Central memory CD4-positive, alpha-beta T cell (primary cell): ENCODE measurements around the gene TMEM40.
A peak's percentile ranks its signal among the peaks of the same experiment; 100 is the strongest.
"Not testable (repeated sequence)": the region's sequence is repeated elsewhere in the genome, so short reads cannot be mapped to it uniquely, and the experiment has no call there.

Source experiments
- DNase-seq: peaks from one replicate; pipeline ENCODE4 v3.0.0; 2022

The TMEM40 gene

DNA sequence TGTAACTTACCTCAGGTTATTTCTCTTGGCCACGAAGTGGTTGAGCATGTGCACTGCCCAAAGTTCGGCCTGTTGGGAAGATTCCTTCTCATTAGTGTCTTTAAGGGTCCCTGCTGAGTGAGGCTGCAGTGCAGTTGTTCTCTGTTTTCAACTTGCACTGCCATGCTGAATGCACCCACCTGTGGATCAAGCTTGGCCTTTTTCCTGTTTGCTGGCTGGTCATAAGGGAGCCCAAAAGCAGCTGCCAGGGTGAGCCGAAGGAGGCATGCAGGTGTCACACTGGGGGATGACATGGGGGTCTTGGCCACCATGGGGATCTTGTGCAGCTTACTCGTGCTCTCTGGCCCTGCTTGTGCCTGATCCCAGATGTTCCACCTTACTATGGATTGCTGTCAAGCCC lies 49.0 kb downstream of the TMEM40 start:
- DNase-seq = no peak

DNA sequence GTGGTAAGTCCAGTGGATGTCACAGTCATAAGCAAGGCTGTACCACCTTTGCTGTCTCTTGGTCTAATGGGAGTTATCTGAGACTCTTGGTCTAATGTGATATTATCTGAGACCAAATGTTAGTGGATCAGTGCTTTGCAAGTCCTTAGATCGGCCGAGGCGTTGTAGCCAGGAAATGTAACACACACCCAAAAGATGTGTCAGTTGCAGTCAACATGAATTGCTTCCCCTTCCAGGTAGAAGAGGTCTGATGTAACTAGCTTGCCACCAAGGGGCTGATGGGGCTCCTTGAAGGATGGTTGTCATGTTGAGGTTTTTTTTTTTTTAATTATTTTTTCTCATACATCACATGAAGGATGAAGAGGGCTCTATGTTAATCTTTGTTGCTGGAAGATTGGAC lies 49.7 kb downstream of the TMEM40 start:
- DNase-seq = no peak

DNA sequence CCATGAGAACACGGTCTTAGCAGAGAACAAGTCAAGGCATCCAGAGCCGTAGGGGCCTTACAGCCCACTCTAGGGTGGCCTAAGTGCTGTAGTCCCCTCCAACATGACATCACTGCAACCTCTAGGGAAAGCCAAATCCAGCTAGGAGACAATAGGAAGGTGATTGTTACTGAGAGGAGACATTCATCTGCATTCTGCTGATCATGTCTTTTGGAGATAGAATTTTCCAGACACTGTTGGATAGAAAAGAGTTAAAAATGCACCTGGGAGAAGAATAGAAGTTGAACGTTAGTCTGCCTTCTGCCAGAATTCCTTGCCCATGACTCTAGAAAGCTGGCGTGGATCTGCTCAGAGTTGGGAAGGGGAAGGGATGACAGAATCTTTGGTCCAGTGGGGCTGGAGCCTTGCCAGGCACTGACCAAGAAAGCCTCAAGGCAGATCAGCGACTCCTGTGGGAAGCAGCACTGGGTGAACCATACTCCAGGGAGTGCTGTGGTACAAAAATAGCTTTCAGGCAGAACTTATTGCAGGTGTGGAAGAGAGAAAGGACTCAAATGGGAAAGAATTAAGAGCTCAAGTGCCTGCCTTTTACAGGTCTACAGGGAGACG lies 50.4 kb downstream of the TMEM40 start:
- no peak for DNase-seq

DNA sequence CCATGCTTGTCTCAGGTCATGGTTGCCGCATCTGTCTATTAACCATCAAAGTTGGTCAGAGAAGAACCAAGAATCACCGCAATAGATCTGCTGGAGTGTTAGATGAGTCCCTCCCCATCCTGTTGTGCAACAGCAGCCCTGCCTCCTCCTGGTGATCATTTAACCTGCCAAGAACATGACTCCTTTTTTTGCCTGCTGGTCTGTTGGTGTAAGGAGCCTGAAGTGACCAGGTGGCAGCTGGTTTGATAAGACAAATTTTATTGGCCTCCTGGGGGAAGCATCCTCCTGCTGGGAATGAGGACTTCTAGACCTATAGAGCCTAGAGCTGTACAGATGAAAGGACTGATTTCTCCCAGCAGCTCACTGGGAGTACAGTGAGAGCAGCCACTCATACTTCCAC lies 51.6 kb downstream of the TMEM40 start:
- DNase-seq = no peak

DNA sequence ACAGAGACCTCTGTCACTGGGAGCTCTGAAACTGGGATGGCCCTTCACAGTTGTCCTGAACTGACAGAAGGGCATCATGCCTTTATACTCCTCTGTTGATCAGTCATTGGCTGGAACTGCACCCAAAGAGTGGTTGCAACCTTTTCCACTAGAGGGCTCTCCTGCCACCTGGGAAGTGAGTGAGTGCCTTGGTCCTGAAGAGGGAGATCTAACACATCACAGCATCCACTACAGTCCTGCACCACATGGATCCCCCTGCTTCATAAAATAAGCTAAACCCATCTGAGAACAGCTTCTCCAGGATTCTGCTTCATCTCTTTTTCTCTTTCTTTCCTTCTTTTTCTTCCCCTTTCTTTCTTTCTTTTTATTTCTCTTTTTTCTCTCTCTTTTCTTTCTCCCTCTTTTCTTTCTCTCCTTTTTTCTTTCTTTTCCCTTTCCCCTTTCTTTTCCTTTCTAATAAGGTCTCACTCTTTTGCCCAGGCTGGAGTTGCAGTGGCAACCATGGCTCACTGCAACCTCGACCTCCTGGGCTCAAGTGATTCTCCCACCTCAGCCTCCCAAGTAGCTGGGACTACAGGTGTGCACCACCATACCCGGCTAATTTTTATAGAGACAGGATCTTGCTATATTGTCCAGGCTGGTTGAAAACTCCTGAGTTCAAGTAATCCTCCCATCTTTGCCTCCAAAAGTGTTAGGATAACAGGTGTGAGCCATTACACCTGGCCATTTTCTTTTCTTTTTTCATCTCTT lies 52.4 kb downstream of the TMEM40 start:
- peak; percentile 50 for DNase-seq

DNA sequence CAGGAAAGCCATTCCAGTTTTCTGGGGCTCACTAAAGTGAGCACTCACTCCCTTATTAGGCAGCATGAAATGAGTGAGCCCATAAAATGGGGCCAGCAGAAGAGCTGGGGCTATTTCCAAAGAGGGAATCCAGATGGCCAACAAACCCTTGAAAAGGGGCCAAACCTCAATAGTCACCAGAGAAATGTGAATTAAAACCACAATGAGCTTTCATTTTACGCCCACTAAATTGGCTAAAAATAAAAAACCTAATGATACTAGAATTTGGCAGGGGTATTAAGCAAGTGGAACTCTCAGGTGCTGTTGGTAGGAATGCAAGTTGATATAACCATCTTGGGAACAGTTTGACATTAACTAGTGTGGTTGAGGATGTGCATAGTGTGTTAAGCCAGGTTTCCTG lies 53.1 kb downstream of the TMEM40 start:
- no peak for DNase-seq

DNA sequence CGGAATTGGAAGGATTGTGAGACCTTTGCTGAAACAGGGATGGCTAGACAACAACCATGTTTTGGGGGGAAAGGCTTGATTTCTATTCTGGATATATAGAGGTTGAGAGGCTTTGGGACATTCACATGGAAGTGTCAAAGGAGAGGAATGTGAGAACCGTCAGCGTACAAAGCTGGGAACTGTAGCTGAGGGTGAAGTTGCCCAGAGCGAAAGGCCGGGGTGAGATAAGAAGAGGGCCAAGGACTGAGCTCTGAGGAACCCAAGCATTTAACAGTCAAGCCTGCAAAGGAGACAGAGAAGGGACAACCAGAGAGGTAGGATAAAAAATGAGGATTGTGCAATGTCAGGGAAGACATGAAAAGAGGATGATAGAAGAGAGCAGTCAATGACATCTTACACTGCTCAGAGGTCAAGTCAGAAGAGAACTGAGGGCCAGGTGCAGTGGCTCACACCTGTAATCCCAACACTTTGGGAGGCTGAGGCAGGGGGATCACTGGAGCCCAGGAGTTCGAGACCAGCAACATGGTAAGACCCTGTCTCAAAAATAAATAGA lies 53.6 kb downstream of the TMEM40 start:
- no peak for DNase-seq

DNA sequence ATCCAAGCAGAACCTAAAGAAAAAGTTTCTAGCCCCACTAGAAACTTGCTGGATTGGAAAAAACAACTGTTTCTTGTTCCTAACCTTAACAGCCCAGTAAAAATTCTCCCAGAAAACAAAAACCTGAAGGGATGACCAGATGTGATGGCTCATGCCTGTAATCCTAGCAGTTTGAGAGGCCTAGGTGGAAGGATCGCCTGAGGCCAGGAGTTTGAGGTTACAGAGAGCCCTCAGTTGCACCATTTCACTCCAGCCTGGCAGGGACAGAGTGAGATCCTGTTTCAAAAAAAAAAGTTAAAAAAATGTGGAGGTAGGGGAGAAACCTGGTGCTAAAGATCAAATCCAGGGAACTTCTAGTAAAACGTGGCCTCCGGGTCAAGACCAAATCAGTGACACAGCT lies 56.6 kb downstream of the TMEM40 start:
- DNase-seq = no peak

DNA sequence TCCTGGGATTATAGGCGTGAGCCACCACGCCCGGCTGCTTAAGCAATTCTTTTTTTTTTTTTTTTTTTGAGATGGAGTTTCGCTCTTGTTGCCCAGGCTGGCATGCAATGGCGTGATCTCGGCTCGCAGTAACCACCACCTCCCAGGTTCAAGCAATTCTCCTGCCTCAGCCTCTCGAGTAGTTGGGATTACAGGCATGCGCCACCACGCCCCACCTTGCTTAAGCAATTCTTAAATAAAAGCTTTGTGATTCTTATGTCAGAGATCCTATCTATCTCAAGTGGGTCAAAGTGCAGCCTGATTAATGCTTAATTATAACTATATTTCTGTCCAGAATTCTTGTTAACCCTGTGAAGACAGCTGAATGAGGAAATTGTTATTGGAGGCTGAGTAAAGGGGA lies 57.5 kb downstream of the TMEM40 start:
- not testable (repeated sequence) for DNase-seq

DNA sequence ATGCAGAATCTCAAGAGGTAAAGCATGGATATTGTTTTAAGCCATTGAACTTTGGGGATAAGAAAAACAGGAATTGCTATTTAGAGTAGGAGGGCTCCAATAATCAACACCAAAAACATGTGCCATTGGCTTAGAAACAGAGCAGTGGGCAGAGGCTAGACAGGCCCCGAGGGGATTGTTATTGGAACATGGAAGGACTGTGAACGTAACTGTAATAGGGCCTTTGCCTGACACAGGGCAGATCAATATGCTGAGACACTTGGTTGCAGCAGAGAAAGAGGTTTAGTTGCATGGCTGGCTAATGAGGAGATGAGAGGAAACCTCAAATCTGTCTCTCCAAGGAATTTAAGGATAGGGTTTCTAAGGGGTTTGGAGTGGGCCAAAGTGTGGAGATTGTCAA lies 58.3 kb downstream of the TMEM40 start:
- DNase-seq = no peak

DNA sequence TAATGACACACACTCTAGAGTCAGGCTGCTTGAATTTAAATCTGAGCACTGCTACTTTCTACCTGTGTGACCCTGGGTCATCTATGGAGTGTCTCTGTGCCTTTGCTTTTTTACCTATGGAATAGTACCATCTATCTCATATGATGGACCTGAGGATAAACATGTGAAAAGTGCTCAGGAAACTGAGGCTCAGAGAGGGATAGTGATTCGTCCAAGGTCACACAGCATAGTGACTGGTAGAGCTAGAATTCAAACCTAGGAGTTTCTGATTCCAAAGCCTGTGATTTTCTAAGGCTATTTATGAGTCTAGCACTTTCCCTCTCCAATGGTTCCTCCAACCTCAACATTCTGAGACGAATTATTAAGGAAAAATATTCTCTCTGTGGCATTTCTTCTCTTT lies 63.1 kb downstream of the TMEM40 start:
- DNase-seq = no peak

DNA sequence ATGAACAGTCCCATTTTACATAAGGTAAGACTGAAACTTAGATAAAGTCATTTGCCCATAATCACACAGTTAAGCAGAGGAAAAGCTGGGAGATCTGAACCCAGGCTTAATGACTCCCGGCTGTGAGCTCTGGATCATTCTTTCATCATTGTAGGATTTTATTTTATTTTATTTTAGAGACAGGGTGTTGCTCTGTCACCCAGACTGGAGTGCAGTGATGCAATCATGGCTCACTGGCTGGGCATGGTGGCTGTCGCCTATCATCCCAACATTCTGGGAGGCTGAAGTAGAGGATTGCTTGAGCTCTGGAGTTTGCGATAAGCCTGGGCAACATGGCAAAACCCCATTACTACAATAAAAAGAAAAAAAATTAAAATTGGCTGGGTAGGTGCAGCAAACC lies 63.9 kb downstream of the TMEM40 start:
- no peak for DNase-seq

DNA sequence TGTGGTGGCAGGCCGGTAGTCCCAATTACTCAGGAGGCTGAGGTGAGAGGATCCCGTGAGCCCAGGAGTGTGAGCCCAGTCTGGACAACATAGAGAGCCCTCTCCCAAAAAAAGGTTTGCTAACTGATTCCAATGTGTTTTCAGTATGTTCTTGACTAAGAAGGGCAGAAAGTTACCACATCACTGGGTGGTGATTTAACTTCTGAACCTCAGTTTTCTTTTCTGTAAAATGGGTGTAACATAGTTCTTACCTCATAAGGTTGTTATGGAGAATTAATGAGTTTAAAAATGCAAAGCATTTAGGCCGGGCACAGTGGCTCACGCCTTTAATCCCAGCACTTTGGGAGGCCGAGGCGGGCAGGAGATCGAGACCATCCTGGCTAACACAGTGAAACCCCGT lies 66.6 kb downstream of the TMEM40 start:
- no peak for DNase-seq

DNA sequence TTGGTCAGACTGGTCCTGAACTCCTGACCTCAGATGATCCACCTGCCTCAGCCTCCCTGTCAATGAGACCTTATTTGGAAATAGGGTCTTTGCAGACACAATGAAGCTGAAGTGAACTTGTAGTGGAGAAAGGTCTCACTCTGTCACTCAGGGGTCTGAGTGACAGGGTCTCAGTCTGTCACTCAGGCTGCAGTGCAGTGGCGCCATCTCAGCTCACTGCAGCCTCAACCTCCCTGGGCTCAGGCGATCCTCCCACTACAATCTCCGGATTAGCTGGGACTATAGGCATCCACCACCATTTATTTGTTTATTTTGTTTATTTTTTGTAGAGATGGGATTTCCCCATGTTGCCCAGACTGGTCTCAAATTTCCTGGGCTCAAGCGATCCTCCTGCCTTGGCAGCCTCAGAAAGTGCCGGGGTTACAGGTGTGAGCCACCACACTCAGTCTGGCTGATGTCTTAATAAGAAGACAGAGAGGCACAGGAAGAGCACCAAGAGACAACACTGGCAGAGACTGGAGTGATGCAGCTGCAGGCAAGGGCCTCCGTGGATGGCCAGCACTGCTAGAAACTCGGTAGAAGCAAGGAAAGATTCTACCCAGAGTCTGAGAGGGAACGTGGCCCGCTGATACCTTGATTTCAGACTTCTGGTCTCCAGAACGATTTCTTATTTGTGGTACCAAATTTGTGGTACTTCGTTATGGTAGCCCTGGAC lies 68.9 kb downstream of the TMEM40 start:
- no peak for DNase-seq

DNA sequence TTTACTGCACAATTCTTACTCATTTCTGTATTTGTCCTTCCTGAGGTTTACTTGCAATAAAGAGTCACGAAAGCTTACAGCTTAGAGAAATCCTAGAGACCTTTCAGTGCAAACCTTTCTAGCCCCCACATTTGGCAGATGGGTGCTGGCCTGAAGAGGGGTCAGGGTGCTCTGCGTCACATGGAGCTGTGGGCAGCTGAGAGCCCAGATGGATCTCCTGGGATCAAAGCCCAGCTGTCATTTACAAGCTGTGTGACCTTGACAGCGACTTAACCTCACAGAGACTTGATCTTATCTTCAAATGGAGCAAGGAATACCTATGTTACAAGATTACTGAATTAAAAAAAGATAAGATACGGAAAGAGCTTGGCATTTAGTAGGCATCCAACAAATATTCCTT lies 71.1 kb downstream of the TMEM40 start:
- DNase-seq = no peak

DNA sequence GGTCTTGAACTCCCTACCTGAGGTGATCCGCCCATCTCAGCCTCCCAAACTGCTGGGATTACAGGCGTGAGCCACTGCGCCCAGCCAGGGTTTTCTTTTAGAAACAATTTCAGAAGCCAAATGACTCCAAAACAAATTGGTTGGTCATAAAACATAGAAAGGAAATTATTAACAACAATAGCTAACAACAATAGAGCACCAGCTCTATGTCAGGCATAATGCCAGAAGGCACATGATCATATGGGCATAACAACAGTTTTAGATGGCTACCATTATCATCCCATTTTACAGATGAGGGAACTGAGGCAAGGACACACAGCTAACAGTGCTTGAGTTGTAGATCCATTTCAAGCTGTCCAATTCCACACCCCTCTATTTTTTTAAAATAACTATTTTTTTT lies 73.0 kb downstream of the TMEM40 start:
- no peak for DNase-seq
